SU-DHL-6 (cell line): ENCODE data around the gene FBXO42.
A peak's percentile ranks its signal among the peaks of the same experiment; 100 is the strongest.

ENCODE experiments used
- H2AFZ ChIP-seq: fragments of 200-600 bp; sonication (generic); 2 replicates; pipeline ENCODE4 v1.6.1; 2014; ENCODE audit warnings: low read depth, mild to moderate bottlenecking, moderate library complexity, mixed read lengths, antibody characterized with exemption, low read length; ENCODE audit not compliant: severe bottlenecking
- H3F3A ChIP-seq: fragments of 200-600 bp; shearing (Covaris generic); 2 replicates; pipeline ENCODE4 v1.6.0; 2016; ENCODE audit warnings: antibody characterized with exemption, mild to moderate bottlenecking; ENCODE audit not compliant: insufficient read depth
- H3K27ac ChIP-seq: fragments of 200-600 bp; sonication (generic); 2 replicates; pipeline ENCODE4 v1.5.1; 2016; ENCODE audit warnings: low read depth, mild to moderate bottlenecking, low read length, moderate library complexity, mixed read lengths
- H3K27me3 ChIP-seq: fragments of 200-600 bp; sonication (generic), shearing (Covaris generic); 2 replicates; pipeline ENCODE4 v1.6.0; 2014; ENCODE audit warnings: mild to moderate bottlenecking, low read length
- H3K36me3 ChIP-seq: fragments of 200-600 bp; sonication (generic); 2 replicates; pipeline ENCODE4 v1.6.1; 2014; ENCODE audit warnings: mild to moderate bottlenecking, low read length, mixed read lengths
- H3K4me2 ChIP-seq: fragments of 300-600, 200-600 bp; shearing (Covaris generic), sonication (generic); 2 replicates; pipeline ENCODE4 v1.6.0; 2014; ENCODE audit warnings: low read length, low read depth, mild to moderate bottlenecking; ENCODE audit not compliant: poor library complexity, severe bottlenecking
- H3K4me3 ChIP-seq: fragments of 200-600 bp; sonication (generic); 2 replicates; pipeline ENCODE4 v1.5.1; 2014; ENCODE audit warnings: antibody characterized with exemption, low read length, mild to moderate bottlenecking, mixed read lengths; ENCODE audit not compliant: insufficient read depth, poor library complexity, severe bottlenecking
- H3K79me2 ChIP-seq: fragments of 200-600 bp; sonication (generic); 2 replicates; pipeline ENCODE4 v1.6.1; 2014; ENCODE audit warnings: mild to moderate bottlenecking, low read length, moderate library complexity; ENCODE audit not compliant: insufficient read depth
- H3K9ac ChIP-seq: fragments of 200-600 bp; sonication (generic); 2 replicates; pipeline ENCODE4 v1.7.0; 2014; ENCODE audit warnings: mild to moderate bottlenecking, low read length
- H3K9me2 ChIP-seq: fragments of 200-600 bp; sonication (generic); replicated peaks from 2 replicates; pipeline ENCODE4 v1.6.1; 2014; ENCODE audit warnings: low read length; ENCODE audit not compliant: insufficient read depth
- H3K9me3 ChIP-seq: fragments of 200-600 bp; sonication (generic); 2 replicates; pipeline ENCODE4 v1.6.1; 2014; ENCODE audit warnings: low read length, mixed read lengths; ENCODE audit not compliant: insufficient read depth
- H4K20me1 ChIP-seq: fragments of 200-600 bp; sonication (generic); 2 replicates; pipeline ENCODE4 v1.6.1; 2014; ENCODE audit warnings: low read depth, mild to moderate bottlenecking, antibody characterized with exemption, low read length, moderate library complexity, mixed read lengths
- CTCF ChIP-seq: fragments of 200-600 bp; sonication (generic); IDR thresholded peaks from one replicate; pipeline ENCODE4 v1.5.1; 2017; ENCODE audit warnings: antibody characterized with exemption, mild to moderate bottlenecking, low read length, moderate library complexity; ENCODE audit not compliant: insufficient read depth, poor library complexity, severe bottlenecking
- EZH2phosphoT487 ChIP-seq: fragments of 200-600 bp; sonication (generic), shearing (Covaris generic); conservative IDR thresholded peaks from 2 replicates; pipeline ENCODE4 v1.6.1; 2018; ENCODE audit warnings: mild to moderate bottlenecking, antibody characterized with exemption, low read length, moderate library complexity, mixed read lengths

The FBXO42 gene

GRCh38 chr1:16205891-16206546 lies 146.3 kb downstream of the FBXO42 start:
- no peak overlapping the region for H3K27ac ChIP-seq
- no peak overlapping the region for H2AFZ ChIP-seq
- no peaks in the 10 kb centered on the region for H3K9me2 ChIP-seq
- H3K9me3 ChIP-seq = no peaks in the 10 kb centered on the region
- H3K4me2 ChIP-seq = no peak overlapping the region
- TF ChIP-seq EZH2phosphoT487 = no peak
- TF ChIP-seq CTCF = no peak
- H3K27me3 ChIP-seq = no peaks in the 10 kb centered on the region
- H4K20me1 ChIP-seq = no peaks in the 10 kb centered on the region
- H3K79me2 ChIP-seq = no peaks in the 10 kb centered on the region
- no peak overlapping the region for H3K9ac ChIP-seq
- H3K4me3 ChIP-seq = no peak overlapping the region
- no peaks in the 10 kb centered on the region for H3F3A ChIP-seq
- H3K36me3 ChIP-seq = no peaks in the 10 kb centered on the region

GRCh38 chr1:16205334-16205671 lies 147.0 kb downstream of the FBXO42 start:
- H4K20me1 ChIP-seq = no peaks in the 10 kb centered on the region
- H3K9me2 ChIP-seq = no peaks in the 10 kb centered on the region
- no peaks in the 10 kb centered on the region for H3K36me3 ChIP-seq
- H3F3A ChIP-seq = no peaks in the 10 kb centered on the region
- no peak overlapping the region for H3K9ac ChIP-seq
- no peak overlapping the region for H3K4me3 ChIP-seq
- no peak overlapping the region for H3K27ac ChIP-seq
- TF ChIP-seq CTCF = no peak
- H3K4me2 ChIP-seq = no peak overlapping the region
- H2AFZ ChIP-seq = no peak overlapping the region
- no peaks in the 10 kb centered on the region for H3K9me3 ChIP-seq
- no peaks in the 10 kb centered on the region for H3K79me2 ChIP-seq
- H3K27me3 ChIP-seq = no peaks in the 10 kb centered on the region

GRCh38 chr1:16204634-16205333 lies 147.5 kb downstream of the FBXO42 start:
- no peaks in the 10 kb centered on the region for H4K20me1 ChIP-seq
- no peaks in the 10 kb centered on the region for H3K79me2 ChIP-seq
- no peaks in the 10 kb centered on the region for H3K9me2 ChIP-seq
- H3K27me3 ChIP-seq = no peaks in the 10 kb centered on the region
- H3K4me3 ChIP-seq = no peak overlapping the region
- no peak for TF ChIP-seq EZH2phosphoT487
- TF ChIP-seq CTCF = peak; percentile 17
- H3K36me3 ChIP-seq = no peaks in the 10 kb centered on the region
- H3K9ac ChIP-seq = no peak overlapping the region
- no peaks in the 10 kb centered on the region for H3K9me3 ChIP-seq
- no peak overlapping the region for H3K4me2 ChIP-seq
- no peak overlapping the region for H3K27ac ChIP-seq
- no peak overlapping the region for H2AFZ ChIP-seq
- no peaks in the 10 kb centered on the region for H3F3A ChIP-seq
